Gastrocnemius medialis (tissue), 4 donors: ENCODE results near the gene ACSF2. TPM values are rescaled to one million over a fixed set of nuclear protein-coding genes. Genes with fewer than 3 reads are reported as not detected.
A peak's percentile ranks its signal among the peaks of the same experiment; 100 is the strongest.
"Not testable (repeated sequence)": the region's sequence is repeated elsewhere in the genome, so short reads cannot be mapped to it uniquely, and the experiment has no call there.

Source experiments
- ATAC-seq, 2 donors: fragments of 150-250 bp; one replicate each; pipeline ENCODE4 v1.9.1; 2016
- DNase-seq, 2 donors: peaks; one replicate each; pipeline ENCODE4 v3.0.0-alpha.2; 2019
- H3K27ac ChIP-seq, 4 donors: fragments of 200-600 bp; sonication (generic); 1 replicate in 1 of 4; 2 replicates in 3 of 4; pipeline ENCODE4 v1.5.1; 2016 to 2018; ENCODE audit warnings: mild to moderate bottlenecking in 2 of 4, moderate library complexity in 1 of 4
- H3K27me3 ChIP-seq, 3 donors: fragments of 200-600 bp; sonication (generic) in 2 of 3; 1 replicate in 1 of 3; 2 replicates in 2 of 3; pipeline versions ENCODE4 v1.5.1 to v1.6.0; 2016 to 2019; ENCODE audit warnings: mild to moderate bottlenecking in 1 of 3, moderate library complexity in 1 of 3
- H3K36me3 ChIP-seq, 2 donors: fragments of 200-600 bp; sonication (generic) in 1 of 2; one replicate each; pipeline ENCODE4 v1.5.1; 2017 to 2018
- H3K4me1 ChIP-seq, 2 donors: fragments of 200-600 bp; sonication (generic) in 1 of 2; one replicate each; pipeline ENCODE4 v1.5.1; 2016 to 2017; ENCODE audit warnings: mild to moderate bottlenecking in 2 of 2
- H3K4me3 ChIP-seq, 4 donors: fragments of 200-600 bp; sonication (generic) in 3 of 4; 1 replicate in 1 of 4; 2 replicates in 3 of 4; pipeline ENCODE4 v1.5.1; 2016 to 2019; ENCODE audit warnings: mild to moderate bottlenecking in 2 of 4
- H3K9me3 ChIP-seq, 3 donors: fragments of 200-600 bp; sonication (generic) in 2 of 3; 1 replicate in 1 of 3; 2 replicates in 2 of 3; pipeline ENCODE4 v1.5.1; 2016 to 2019
- POLR2A ChIP-seq, 2 donors: fragments of 450-650 bp; IDR thresholded peaks; one replicate each; pipeline ENCODE4 v1.6.1; 2017; ENCODE audit warnings: antibody characterized with exemption in 2 of 2, mild to moderate bottlenecking in 2 of 2, moderate library complexity in 2 of 2
- in situ Hi-C, 4 donors: fragments of 200-750 bp; cut with MboI; loops; one replicate each; pipeline versions ENCODE4 v1.15.0 to v1.8.0; 2017; ENCODE audit warnings: low sequenced_read_pairs in 4 of 4
- intact Hi-C: fragments of 100-400 bp; cut with DNase I; formaldehyde crosslinking; loops from one replicate; pipeline ENCODE4 v1.15.1; 2023; ENCODE audit warnings: low total_unique reads
- total RNA-seq, 4 donors: library from RNA; depleted of rRNA; stranded (reverse); fragments of >200 nt; gene quantifications; one replicate each; pipeline versions ENCODE4 v1.1.0 to v1.2.3, GENCODE V29; 2016
- TF ChIP-seq, protein P1 (sequence below), 5 experiments: fragments of 450-650 bp in 3 of 5; fragments of 200-600 bp in 2 of 5; sonication (generic) in 2 of 5; IDR thresholded peaks in 4 of 5; conservative IDR thresholded peaks in 1 of 5; 1 replicate in 4 of 5; 2 replicates in 1 of 5; pipeline ENCODE4 v1.5.1; 2016 to 2019; ENCODE audit warnings: antibody characterized with exemption in 5 of 5, mild to moderate bottlenecking in 3 of 5, moderate library complexity in 3 of 5

The ACSF2 gene
- total RNA-seq, 4 donors from 2014 or later: 8.7 to 61.4 (median 34.2) TPM

DNA sequence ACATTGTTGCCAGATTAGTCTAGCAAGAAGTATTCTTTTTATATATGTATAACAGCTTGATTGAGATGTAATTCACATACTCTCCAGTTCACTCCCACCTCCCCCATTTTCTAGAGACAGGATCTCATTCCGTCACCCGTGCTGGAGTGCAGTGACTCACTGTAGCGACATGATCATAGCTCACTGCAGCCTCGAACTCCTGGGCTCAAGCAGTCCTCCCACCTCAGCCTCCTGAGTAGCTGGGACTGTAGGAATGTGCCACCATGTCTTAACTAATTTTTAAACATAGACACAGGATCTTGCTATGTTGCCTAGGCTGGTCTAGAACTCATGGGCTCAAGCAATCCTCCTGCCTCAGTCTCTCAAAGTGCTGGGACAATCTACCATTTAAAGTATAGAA lies 49.3 kb downstream of the ACSF2 start:
- TF ChIP-seq, protein P1, sequence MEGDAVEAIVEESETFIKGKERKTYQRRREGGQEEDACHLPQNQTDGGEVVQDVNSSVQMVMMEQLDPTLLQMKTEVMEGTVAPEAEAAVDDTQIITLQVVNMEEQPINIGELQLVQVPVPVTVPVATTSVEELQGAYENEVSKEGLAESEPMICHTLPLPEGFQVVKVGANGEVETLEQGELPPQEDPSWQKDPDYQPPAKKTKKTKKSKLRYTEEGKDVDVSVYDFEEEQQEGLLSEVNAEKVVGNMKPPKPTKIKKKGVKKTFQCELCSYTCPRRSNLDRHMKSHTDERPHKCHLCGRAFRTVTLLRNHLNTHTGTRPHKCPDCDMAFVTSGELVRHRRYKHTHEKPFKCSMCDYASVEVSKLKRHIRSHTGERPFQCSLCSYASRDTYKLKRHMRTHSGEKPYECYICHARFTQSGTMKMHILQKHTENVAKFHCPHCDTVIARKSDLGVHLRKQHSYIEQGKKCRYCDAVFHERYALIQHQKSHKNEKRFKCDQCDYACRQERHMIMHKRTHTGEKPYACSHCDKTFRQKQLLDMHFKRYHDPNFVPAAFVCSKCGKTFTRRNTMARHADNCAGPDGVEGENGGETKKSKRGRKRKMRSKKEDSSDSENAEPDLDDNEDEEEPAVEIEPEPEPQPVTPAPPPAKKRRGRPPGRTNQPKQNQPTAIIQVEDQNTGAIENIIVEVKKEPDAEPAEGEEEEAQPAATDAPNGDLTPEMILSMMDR (IDR thresholded peaks at IDR 0.05 in 4 of 5, conservative IDR thresholded peaks at IDR 0.05 in 1 of 5): no peak
- no peak for TF ChIP-seq POLR2A (IDR thresholded peaks at IDR 0.05)
- Histone ChIP-seq H3K27ac (no peak overlapping the region), H3K4me1 (peaks cover 40 to 51% of the 10 kb centered on the region in 2 donors), H3K36me3 (no peaks in the 10 kb centered on the region), H3K4me3 (no peak overlapping the region), H3K27me3 (no peaks in the 10 kb centered on the region), H3K9me3 (no peaks in the 10 kb centered on the region)
- DNase-seq (no peak), ATAC-seq (no peak)
- intact Hi-C loops: loop anchor here (10.0 kb wide), 1 partner anchor 479 kb away; no protein-coding TSS in a partner anchor
- in situ Hi-C loops: loop anchor here in 2 of 4 donors (10.0 to 25.0 kb wide), 2 partner anchors 51 to 88 kb away; partner anchors contain the start of genes ACSF2 (in 1 of the 2) and LRRC59 (in 1 of the 2)

DNA sequence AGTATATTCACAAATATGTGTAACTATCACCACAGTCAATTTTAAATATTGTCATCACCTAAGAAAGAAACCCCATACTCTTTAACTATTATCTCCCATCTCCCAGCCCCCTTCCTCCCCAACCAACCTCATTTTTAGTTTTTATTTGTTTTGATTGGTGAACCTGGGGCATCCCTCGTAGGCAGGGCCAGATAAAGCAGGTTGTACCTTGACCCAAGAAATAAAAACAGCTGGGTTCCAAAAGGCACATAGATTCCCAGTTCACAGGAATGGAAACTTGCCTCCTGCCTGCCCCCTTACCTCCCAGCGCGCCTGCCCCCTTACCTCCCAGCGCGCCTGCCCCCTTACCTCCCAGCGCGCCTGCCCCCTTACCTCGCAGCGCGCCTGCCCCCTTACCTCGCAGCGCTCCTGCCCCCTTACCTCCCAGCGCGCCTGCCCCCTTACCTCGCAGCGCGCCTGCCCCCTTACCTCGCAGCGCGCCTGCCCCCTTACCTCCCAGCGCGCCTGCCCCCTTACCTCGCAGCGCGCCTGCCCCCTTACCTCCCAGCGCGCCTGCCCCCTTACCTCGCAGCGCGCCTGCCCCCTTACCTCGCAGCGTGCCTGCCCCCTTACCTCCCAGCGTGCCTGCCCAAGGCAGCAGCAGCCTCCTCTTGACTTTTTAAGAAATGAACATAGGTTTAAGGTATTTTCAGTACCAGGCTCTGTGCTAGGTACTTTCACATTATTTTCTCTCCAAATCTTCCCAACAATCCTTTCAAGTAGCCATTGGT lies 49.9 kb downstream of the ACSF2 start:
- peak overlapping the region in 2 of 4 donors; percentile 45 to 95 for H3K27ac ChIP-seq
- ATAC-seq, H3K36me3 ChIP-seq, DNase-seq, H3K9me3 ChIP-seq, H3K4me3 ChIP-seq, H3K27me3 ChIP-seq: not testable (repeated sequence)
- peaks cover 37 to 46% of the 10 kb centered on the region in 2 donors for H3K4me1 ChIP-seq
- intact Hi-C loops: loop anchor here (10.0 kb wide), 1 partner anchor 479 kb away; no protein-coding TSS in a partner anchor
- in situ Hi-C loops: loop anchor here in 2 of 4 donors (10.0 to 25.0 kb wide), 2 partner anchors 51 to 89 kb away; partner anchors contain the start of genes ACSF2 (in 1 of the 2) and LRRC59 (in 1 of the 2)

DNA sequence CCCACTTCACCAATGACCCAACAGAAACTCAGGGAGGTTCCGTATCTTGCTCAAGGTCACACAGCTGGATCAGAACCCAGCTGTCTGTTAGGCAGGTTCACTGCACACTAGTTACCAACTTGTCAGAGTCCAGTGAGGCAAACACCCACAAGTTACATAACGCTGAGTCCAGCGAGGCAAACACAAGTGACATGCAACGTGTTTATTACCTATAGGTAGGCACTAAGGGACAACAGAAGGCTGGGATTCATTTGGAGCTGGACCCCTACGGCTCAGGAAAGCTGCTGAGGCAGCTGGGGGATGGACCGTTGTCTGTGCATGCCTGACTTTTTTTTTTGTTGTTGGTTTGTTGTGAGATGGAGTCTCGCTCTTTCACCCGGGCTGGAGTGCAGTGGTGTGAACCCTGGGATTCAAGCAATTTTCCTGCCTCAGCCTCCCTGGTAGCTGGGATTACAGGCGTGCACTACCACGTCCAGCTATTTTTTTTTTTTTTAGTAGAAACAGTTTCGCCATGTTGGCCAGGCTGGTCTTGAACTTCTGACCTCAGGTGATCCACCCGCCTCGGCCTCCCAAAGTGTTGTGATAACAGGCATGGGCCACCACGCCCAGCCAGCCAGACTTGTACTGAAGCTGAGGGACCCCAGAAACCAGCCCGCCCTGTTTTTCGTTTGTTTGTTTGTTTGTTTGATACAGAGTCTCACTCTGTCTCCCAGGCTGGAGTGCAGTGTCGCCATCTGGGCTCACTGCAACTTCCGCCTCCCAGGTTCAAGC lies 50.7 kb downstream of the ACSF2 start:
- intact Hi-C loops (loop anchor here (10.0 kb wide), 1 partner anchor 478 kb away; no protein-coding TSS in a partner anchor), in situ Hi-C loops (loop anchor here in 2 of 4 donors (10.0 to 25.0 kb wide), 2 partner anchors 52 to 89 kb away; partner anchors contain the start of genes ACSF2 (in 1 of the 2) and LRRC59 (in 1 of the 2))
- peaks cover 37 to 38% of the 10 kb centered on the region in 2 donors for H3K4me1 ChIP-seq
- TF ChIP-seq, protein P1 (IDR thresholded peaks at IDR 0.05 in 4 of 5, conservative IDR thresholded peaks at IDR 0.05 in 1 of 5): no peak
- no peak for TF ChIP-seq POLR2A (IDR thresholded peaks at IDR 0.05)
- no peaks in the 10 kb centered on the region for H3K36me3 ChIP-seq
- no peaks in the 10 kb centered on the region for H3K27me3 ChIP-seq
- ATAC-seq (no peak), DNase-seq (no peak)
- no peaks in the 10 kb centered on the region for H3K9me3 ChIP-seq
- H3K27ac ChIP-seq: peak overlapping the region in 2 of 4 donors; percentile 95 to 96
- no peak overlapping the region for H3K4me3 ChIP-seq

DNA sequence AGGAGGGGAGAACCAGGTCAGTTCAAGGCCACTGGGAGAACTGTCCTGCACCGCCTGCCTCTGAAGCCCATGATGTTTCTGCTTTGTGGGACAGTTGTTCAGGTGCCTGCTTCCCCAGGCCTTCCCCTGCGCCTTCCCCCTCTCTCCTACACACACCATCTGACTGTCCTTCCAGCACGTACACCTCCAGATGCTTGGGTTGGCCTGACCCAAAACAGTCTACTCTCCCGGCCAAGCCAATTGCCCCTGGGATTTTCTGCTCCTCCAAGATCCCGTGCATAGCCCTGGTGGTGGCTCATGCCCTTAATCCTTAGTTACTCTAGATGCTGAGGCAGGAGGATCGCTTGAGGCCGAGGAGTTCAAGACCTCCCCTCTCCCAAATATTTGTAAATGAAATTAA lies 52.0 kb downstream of the ACSF2 start:
- no peak for TF ChIP-seq POLR2A (IDR thresholded peaks at IDR 0.05)
- TF ChIP-seq, protein P1 (IDR thresholded peaks at IDR 0.05 in 4 of 5, conservative IDR thresholded peaks at IDR 0.05 in 1 of 5): no peak
- H3K27ac ChIP-seq: peak overlapping the region; percentile 95 to 98 (median 97)
- intact Hi-C loops (loop anchor here (2.0 to 10.0 kb wide), 4 partner anchors 51 to 477 kb away; partner anchors contain the start of genes ACSF2, EME1 and MRPL27), in situ Hi-C loops (loop anchor here in 2 of 4 donors (10.0 to 25.0 kb wide), 2 partner anchors 53 to 91 kb away; partner anchors contain the start of genes ACSF2 (in 1 of the 2) and LRRC59 (in 1 of the 2))
- H3K4me1 ChIP-seq: peaks cover 30 to 39% of the 10 kb centered on the region in 2 donors
- peaks cover 0 to 4% of the 10 kb centered on the region in 2 donors for H3K36me3 ChIP-seq
- H3K9me3 ChIP-seq: no peaks in the 10 kb centered on the region
- H3K27me3 ChIP-seq: no peaks in the 10 kb centered on the region
- H3K4me3 ChIP-seq: peak overlapping the region; percentile 72 to 91 (median 82)
- no peak for DNase-seq
- ATAC-seq: no peak
